Putamen (tissue), 1 donor: ENCODE data around the gene PHF2.

Source experiments
- DNase-seq: peaks from one replicate; pipeline ENCODE4 v3.0.0-alpha.2; 2016; ENCODE audit warnings: low spot score

Gene PHF2

DNA sequence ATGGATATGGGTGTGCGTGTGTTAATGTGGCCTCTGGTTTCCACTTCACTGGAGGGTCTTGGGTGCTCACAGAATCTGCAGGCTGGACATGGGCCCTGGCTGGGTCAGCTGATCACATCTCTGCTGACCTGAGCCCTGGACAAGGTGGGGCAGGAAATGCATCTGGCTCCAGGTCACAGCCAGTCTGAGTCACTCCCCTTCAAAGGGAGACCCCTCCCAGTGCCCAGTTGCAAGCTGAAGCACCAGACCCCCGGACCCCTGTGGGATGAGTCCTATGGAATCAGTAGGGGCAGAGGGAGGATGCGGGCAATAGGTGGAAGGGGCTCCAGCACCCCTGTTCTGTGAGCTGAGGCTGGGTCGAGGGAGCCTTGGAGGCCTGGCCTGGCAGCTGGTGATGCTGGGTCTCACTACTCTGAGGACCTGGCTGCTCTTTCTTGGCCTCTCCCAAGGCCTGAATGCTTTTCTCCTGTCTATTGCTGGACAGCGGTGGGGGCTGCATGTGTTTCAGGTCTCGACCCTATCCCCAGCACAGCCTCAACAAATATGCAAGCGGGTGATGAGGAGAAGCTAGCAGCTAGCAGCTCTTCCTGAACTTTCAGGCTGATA, 54.5 kb downstream of the PHF2 start:
- no peak for DNase-seq

- DNase-seq, result no peak
These were observed 57.3 kb downstream of the PHF2 start for GRCh38 chr9:93633492-93634221.

GRCh38 chr9:93634311-93635185, 58.2 kb downstream of the PHF2 start:
- no peak for DNase-seq

DNA sequence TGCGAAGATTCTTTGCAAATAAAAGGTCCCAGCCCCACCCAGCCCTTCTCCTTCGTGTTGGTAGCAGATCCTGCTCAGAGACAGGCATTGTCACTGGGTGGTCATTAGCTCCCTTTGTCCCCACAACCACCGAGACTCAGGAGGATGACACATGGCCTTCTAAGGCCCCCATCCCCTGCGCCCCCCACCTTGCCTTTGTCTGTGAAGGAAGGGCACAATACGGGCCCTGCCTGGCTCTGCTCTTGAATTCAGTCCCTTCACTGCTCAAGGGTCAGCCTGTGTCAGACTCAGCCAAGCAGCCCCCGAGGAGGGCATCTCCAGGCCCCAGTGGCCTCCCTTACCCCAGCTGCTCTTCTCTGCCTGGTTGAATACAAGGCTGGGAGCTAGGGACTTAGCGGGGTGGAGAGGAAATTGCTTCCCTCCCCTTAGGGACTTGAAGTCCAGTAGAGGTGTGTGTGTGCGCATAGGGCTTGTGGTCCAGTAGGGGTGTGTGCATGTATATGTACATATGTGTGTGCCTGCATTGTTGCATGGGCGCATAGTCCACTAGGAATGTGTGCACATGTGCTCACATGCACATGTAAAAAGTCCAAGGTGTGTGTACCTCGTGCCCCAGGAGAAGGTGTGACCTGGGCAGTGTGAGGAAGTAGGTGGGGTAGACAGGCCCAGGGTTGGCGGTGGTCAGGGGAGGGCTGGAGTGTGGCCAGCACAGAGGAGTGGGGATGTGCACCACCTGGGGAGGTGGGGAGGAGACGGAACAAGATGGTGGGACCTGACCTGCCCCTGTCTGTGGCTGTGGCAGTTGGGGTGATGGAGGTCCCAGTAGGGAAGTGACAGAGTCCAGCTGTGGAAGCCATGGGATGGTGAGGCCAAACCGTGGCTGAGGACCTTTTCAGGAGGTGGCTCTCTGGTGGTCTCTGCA, 59.1 kb downstream of the PHF2 start:
- DNase-seq, result no peak

DNA sequence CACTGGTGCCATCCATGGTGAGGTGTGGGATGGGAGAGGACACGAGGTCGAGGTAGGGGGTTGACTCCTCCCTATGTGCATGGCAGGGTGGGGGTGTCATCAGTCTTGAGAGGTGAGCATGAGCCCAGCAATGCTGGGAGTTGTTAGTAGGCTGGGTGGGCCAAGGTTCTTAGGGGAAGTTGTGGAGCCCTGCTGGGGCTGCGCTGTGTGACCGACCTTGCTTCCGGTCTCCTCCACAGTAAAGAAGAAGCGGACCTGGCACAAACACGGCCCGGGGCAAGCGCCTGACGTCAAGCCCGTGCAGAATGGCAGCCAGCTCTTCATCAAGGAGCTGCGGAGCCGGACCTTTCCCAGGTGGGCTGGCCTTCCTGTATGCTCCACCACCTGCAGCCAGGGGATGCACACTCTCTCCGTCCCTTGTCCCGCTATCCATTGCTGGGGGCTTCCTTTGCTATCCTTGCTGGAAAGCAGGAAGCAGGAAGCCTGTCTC, 59.8 kb downstream of the PHF2 start:
- DNase-seq, result no peak

GRCh38 chr9:93636667-93637066, 60.3 kb downstream of the PHF2 start:
- DNase-seq, result no peak

GRCh38 chr9:93637886-93638285, 61.5 kb downstream of the PHF2 start:
- no peak for DNase-seq

DNA sequence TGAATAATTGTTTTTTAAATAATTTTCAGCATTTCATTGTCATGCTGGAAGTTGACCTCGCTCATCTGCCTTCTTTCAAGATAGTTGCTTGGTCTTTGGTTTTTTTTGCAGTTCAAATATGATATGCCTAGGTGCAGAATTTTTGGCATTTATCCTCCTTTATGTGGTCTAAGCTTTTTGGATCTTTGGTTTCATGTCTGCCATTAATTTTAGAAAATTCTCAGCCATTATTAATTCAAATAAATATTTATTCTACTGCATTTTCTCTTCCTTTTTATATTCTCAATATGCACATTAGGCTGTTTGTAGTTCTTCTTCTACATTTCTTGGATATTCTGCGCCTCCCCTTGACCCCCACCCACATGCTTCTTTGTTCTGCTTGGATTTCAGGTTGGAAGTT, 63.6 kb downstream of the PHF2 start:
- DNase-seq, result no peak

DNA sequence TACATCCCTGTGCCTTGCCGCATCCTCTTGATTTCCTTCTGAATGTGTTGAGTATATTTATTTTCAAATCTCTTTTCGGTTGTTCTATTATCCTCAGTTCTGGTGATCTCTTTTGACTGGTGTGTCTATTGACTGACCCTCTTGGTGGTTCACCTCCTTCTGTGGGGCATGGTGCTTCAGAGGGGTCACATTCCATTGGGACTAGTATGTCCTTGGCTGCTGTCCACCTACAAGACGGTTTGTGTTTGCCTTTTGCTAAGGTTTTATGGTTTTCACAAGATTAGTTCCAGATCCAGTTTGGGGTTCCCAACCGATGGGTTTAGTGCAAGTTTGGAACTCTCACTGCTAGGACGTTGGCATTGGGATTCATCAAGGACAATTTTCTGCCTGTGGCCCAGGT, 66.6 kb downstream of the PHF2 start:
- no peak for DNase-seq

DNA sequence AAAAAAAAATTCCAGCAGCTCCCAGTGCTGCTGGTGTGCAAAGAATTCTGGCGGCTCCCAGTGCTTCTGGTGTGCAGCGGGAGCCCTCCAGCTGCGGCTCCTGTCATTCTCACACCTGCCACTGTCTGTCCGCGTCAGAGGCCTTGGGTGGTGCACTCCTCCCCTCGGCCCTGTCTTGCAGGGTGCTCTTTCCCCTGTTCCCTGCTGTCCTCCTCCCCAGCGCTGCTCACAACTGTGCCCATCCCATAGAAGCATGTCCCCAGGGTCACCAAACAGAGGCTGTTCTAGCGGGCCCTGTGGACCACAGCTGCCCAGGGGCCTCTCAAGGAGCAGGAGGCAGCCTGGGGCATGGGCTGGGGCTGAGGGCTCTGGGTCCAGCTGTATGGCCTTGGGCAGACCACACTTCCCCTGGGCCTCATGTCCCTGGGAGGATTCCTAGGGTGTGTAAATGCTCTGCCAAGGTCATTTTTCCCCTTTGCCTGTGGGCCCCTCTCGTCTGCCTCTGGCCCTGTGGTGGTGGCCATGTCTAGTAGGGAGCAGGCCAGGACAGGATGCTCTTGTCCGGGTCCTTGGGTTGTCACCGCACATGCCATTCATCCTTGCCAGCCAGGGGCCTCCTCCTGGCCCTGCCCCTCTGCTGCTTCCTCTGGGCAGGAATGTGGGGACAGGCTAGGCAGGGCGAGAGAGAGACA, 68.2 kb downstream of the PHF2 start:
- DNase-seq, result no peak

DNA sequence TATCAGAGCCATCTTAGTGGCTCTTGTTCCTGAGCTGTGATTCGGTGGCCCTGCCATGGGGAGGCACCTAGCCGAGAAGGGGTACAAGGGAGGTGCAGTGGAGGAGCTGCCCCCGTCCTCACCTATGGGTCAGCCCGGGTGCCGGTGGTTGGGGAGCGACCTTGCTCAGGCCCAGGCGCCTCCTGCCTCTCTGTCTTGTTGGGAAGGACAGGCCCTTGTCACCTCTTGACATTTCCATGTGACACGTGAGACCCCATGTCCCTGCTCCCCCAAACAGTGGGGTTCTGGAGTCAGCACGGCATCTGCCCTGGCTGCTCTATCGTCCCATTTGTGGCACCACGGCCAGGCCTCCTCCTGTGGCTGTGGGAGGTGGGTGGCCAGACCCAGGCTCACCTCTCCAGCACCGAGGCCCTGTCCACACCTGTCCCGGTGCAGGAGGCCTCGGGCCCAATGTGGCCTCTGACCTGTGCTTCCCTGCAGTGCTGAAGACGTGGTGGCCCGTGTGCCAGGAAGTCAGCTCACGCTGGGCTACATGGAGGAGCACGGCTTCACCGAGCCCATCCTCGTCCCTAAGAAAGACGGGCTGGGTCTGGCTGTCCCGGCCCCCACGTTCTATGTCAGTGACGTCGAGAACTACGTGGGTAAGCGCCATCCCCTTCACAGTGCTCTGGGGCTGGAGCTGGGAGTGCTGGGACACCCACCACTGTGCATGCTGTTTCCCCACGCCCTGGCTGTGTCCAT, 68.9 kb downstream of the PHF2 start:
- no peak for DNase-seq

- DNase-seq, result no peak
These were observed 69.7 kb downstream of the PHF2 start for GRCh38 chr9:93645921-93646639.

GRCh38 chr9:93646640-93647178, 70.3 kb downstream of the PHF2 start:
- no peak for DNase-seq

DNA sequence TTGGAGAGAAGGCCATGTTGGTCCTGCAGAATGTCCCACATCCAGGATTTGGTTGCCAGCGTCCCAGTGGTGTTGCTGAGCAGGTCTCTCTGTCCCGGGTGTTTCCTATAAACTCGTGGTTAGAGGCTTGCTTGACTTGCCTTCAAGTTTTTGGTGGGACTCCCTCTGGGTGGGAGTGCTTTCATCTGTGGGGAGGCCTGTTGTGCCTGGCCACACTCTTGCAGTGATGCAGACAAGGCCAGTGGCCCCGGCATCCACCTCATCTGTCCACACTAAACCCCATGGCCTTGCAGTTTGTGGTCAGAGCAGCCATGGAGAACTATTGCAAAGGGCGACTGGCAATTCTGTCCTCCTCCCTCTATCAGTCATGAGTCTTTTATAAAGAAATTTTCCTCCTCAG, 71.8 kb downstream of the PHF2 start:
- DNase-seq, result no peak

- no peak for DNase-seq
These were observed 72.5 kb downstream of the PHF2 start for GRCh38 chr9:93648836-93649235.

- no peak for DNase-seq
These were observed 73.4 kb downstream of the PHF2 start for GRCh38 chr9:93649610-93650261.

GRCh38 chr9:93650448-93650847, 74.1 kb downstream of the PHF2 start:
- DNase-seq, result no peak

DNA sequence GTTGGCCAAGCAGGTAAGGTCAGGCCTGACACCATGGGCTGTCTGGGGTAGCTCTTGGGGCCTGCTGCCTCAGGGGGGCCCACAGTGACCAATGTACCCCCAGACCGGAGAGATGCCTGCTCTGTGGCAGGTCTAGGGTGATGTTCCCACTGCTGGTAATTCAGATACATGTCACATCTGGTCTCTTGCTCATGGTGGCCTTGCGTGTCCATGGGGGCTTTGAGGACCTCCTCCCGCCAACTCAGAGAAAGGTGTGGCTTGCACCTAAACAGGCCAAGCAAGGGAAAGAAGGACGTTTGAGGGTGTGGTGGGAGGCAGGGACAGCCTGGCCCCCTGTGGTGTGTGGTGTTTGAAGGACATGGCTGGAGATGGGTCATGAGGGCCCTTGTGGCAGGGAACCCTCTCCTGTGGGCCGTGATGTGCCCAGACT, 75.2 kb downstream of the PHF2 start:
- no peak for DNase-seq
